GM12878 (cell line): ENCODE results near the gene MAPK9. TPM values are rescaled to one million over a fixed set of nuclear protein-coding genes. Genes with fewer than 3 reads are reported as not detected.

Source experiments
- ATAC-seq: fragments of 200-7000 bp; cut with Tn5 transposase; 3 replicates; pipeline ENCODE4 v1.9.1; 2020; ENCODE audit warnings: mild to moderate bottlenecking, moderate library complexity
- BruUV-seq: library from RNA; stranded (reverse); fragments of 400-500 nt; replicated peaks from 2 replicates; lab custom pipeline; 2021; lab: Mats Ljungman, UMichigan
- CTCF ChIA-PET: fragments of 300-600 bp; sonication (Branson Sonifier 250); formaldehyde crosslinking; extraction: SDS; loops from one replicate; lab custom pipeline; 2021; ENCODE audit warnings: inconsistent platforms; lab: Yijun Ruan, JAX
- POLR2A ChIA-PET: fragments of 350-600 bp; formaldehyde crosslinking; extraction: SDS; loops from one replicate; lab custom pipeline; 2021; ENCODE audit warnings: inconsistent platforms; lab: Charles Lee
- RAD21 ChIA-PET: fragments of 300-600 bp; sonication (Branson Sonifier 250); formaldehyde crosslinking; loops from one replicate; lab custom pipeline; 2023; ENCODE audit warnings: antibody characterized with exemption; ENCODE audit not compliant: unreplicated experiment; lab: Charles Lee
- SMC1A ChIA-PET: fragments of 300-600 bp; sonication (Branson Sonifier 250); formaldehyde crosslinking; loops from one replicate; lab custom pipeline; 2023; ENCODE audit not compliant: unreplicated experiment, uncharacterized antibody; lab: Charles Lee
- DNase-seq: peaks from one replicate; pipeline ENCODE4 v3.0.0-alpha.2; 2011; ENCODE audit warnings: low read depth, low spot score
- FAIRE-seq: peaks from 3 replicates; lab custom pipeline; 2011; peaks lifted over from hg19 to GRCh38; lab: Jason Lieb, UNC
- H2AFZ ChIP-seq: 2 replicates; pipeline ENCODE4 v1.6.0; 2011; ENCODE audit warnings: low read depth, low read length, control low read depth; ENCODE audit not compliant: control insufficient read depth
- H3K27ac ChIP-seq: 2 replicates; pipeline ENCODE4 v1.5.1; 2011; ENCODE audit warnings: control low read depth; ENCODE audit not compliant: control insufficient read depth, insufficient read depth
- H3K27me3 ChIP-seq, 2 experiments: replicated peaks in 1 of 2; 2 replicates each; pipeline versions ENCODE4 v1.6.0 to v1.6.1; 2011; ENCODE audit warnings: low read length in 1 of 2; ENCODE audit not compliant: control insufficient read depth in 2 of 2, insufficient read depth in 2 of 2
- H3K36me3 ChIP-seq, 2 experiments: 2 replicates each; pipeline ENCODE4 v1.5.1; 2011; ENCODE audit warnings: low read length in 1 of 2; ENCODE audit not compliant: control insufficient read depth in 2 of 2, insufficient read depth in 2 of 2
- H3K4me1 ChIP-seq: 2 replicates; pipeline ENCODE4 v1.6.1; 2011; ENCODE audit warnings: mild to moderate bottlenecking, low read length, moderate library complexity, mixed read lengths; ENCODE audit not compliant: control insufficient read depth, insufficient read depth
- H3K4me2 ChIP-seq: 2 replicates; pipeline ENCODE4 v1.6.0; 2011; ENCODE audit warnings: control low read depth; ENCODE audit not compliant: control insufficient read depth, insufficient read depth
- H3K4me3 ChIP-seq: fragments of 200-600 bp; sonication (generic); 2 replicates; pipeline ENCODE4 v1.5.1; 2016
- H3K79me2 ChIP-seq: 2 replicates; pipeline ENCODE4 v1.6.0; 2011; ENCODE audit warnings: low read length; ENCODE audit not compliant: control insufficient read depth, insufficient read depth
- H3K9ac ChIP-seq: 2 replicates; pipeline ENCODE4 v1.8.0; 2011; ENCODE audit warnings: low read length, control low read depth, mixed read lengths; ENCODE audit not compliant: control insufficient read depth, insufficient read depth
- H3K9me3 ChIP-seq: replicated peaks from 3 replicates; pipeline ENCODE4 v1.5.1; 2011; ENCODE audit warnings: mild to moderate bottlenecking, low read length; ENCODE audit not compliant: control insufficient read depth, insufficient read depth
- H4K20me1 ChIP-seq: 2 replicates; pipeline ENCODE4 v1.6.0; 2011; ENCODE audit not compliant: control insufficient read depth, insufficient read depth
- ASH2L ChIP-seq: fragments of 300-600, 200-600 bp; sonication (generic); IDR thresholded peaks from 2 replicates; pipeline ENCODE4 v1.6.1; 2017; ENCODE audit warnings: low read depth, mild to moderate bottlenecking, borderline replicate concordance
- CBX3 ChIP-seq: fragments of 200-600 bp; sonication (generic); IDR thresholded peaks from 2 replicates; pipeline ENCODE4 v1.6.1; 2016; ENCODE audit warnings: low read depth, borderline replicate concordance
- CBX5 ChIP-seq: sonication (generic); IDR thresholded peaks from 2 replicates; pipeline ENCODE4 v1.6.1; 2016; ENCODE audit warnings: low read depth, moderate library complexity, mild to moderate bottlenecking, inconsistent platforms
- E2F4 ChIP-seq: IDR thresholded peaks from 2 replicates; pipeline ENCODE4 v1.6.1; 2012; ENCODE audit warnings: low read depth, low read length, improper control_type of control experiment
- FOXM1 ChIP-seq: IDR thresholded peaks from 2 replicates; pipeline ENCODE4 v1.6.1; 2012; ENCODE audit warnings: low read depth, mild to moderate bottlenecking, inconsistent platforms, low read length, moderate library complexity
- IRF4 ChIP-seq: IDR thresholded peaks from 2 replicates; pipeline ENCODE4 v1.6.1; 2011; ENCODE audit warnings: low read depth, low read length
- MXI1 ChIP-seq: fragments of 150-350 bp; IDR thresholded peaks from 2 replicates; pipeline ENCODE4 v1.6.1; 2011; ENCODE audit warnings: low read depth, mild to moderate bottlenecking, inconsistent platforms, low read length, improper control_type of control experiment
- POLR2AphosphoS5 ChIP-seq: IDR thresholded peaks from 2 replicates; pipeline ENCODE4 v1.6.1; 2011; ENCODE audit warnings: mild to moderate bottlenecking, low read length, inconsistent platforms
- PRDM15 ChIP-seq: fragments of 450-650 bp; formaldehyde crosslinking; IDR thresholded peaks from 2 replicates; pipeline ENCODE4 v1.4.0; 2020; ENCODE audit warnings: mild to moderate bottlenecking, moderate library complexity
- RB1 ChIP-seq: fragments of 450-650 bp; formaldehyde crosslinking; IDR thresholded peaks from 2 replicates; pipeline ENCODE4 v1.6.1; 2017; ENCODE audit warnings: mild to moderate bottlenecking, borderline replicate concordance
- ZBTB4 ChIP-seq: fragments of 450-650 bp; formaldehyde crosslinking; IDR thresholded peaks from 2 replicates; pipeline ENCODE4 v1.4.0; 2022; ENCODE audit warnings: mild to moderate bottlenecking, moderate library complexity
- WGBS: methylation state at CpG from one replicate; pipeline ENCODE4 v1.1.6; 2016; ENCODE audit warnings: low lambda C conversion rate; ENCODE audit not compliant: insufficient replicate concordance, insufficient coverage; ENCODE audit errors: missing lambda C conversion rate; 5-methylcytosine and 5-hydroxymethylcytosine counted together
- in situ Hi-C: fragments of 300-500 bp; cut with MboI; formaldehyde crosslinking; loops from 9 replicates; pipeline ENCODE4 v1.14.3; 2018; ENCODE audit warnings: mixed read lengths
- intact Hi-C: fragments of 100-400 bp; cut with micrococcal nuclease; formaldehyde crosslinking; loops from one replicate; pipeline ENCODE4 v1.14.2; 2022; ENCODE audit not compliant: unreplicated experiment
- polyA plus RNA-seq, 11 experiments: library from polyadenylated mRNA; depleted of rRNA in 4 of 11; unstranded in 6 of 11; stranded (reverse) in 5 of 11; fragments of >200 nt; fragmentation: Nextera tagmentation in 4 of 11; fragmentation: Illumina TruSeq in 1 of 11; extraction: Ambion mirVana in 4 of 11; extraction: Trizol in 1 of 11; gene quantifications; 1 replicate in 1 of 11; 2 replicates in 10 of 11; pipeline versions ENCODE4 v1.2.1 to v1.2.3, GENCODE V29; 2011 to 2016; ENCODE audit warnings: inconsistent platforms in 2 of 11, missing spikeins in 2 of 11, low read depth in 1 of 11
- total RNA-seq, 4 experiments: library from RNA; depleted of rRNA in 3 of 4; stranded (reverse); fragments of >200 nt in 3 of 4; fragmentation: Illumina TruSeq in 1 of 4; extraction: Trizol in 1 of 4; gene quantifications; 2 replicates each; pipeline versions ENCODE4 v1.2.1 to v1.2.3, GENCODE V29; 2013 to 2021
- TF ChIP-seq, protein P1 (sequence below): IDR thresholded peaks from 2 replicates; pipeline ENCODE4 v1.6.1; 2011; ENCODE audit warnings: low read depth, mild to moderate bottlenecking, low read length, moderate library complexity, borderline replicate concordance; ENCODE audit errors: extremely low read depth

MAPK9 gene
- total and polyA plus RNA-seq, 10 of the 15 experiments (the other 5 are each of a cell fraction or from before 2014, with no cell fraction given) = 2.1 to 52.9 (median 21.7) TPM

GRCh38 chr5:180207593-180207992 lies 84.3 kb downstream of the MAPK9 start:
- FAIRE-seq = no peak

More at GRCh38 chr5:180207593-180207992, 84.3 kb downstream of the MAPK9 start:
- Histone ChIP-seq H3K9me3 (no peaks in the 10 kb centered on the region; the same call in 2 of the 3 replicates), H3K4me2 (no peak overlapping the region), H3K27me3 (peaks cover 0 to 5% of the 10 kb centered on the region in 2 experiments; a peak in 2 of 4 replicates), H2AFZ (no peak overlapping the region), H3K79me2 (no peaks in the 10 kb centered on the region), H3K27ac (no peak overlapping the region), H4K20me1 (no peaks in the 10 kb centered on the region), H3K4me1 (no peaks in the 10 kb centered on the region), H3K9ac (no peak overlapping the region)
- ATAC-seq = no peak
- WGBS = 70% methylated on average over 24 of the region's 25 CpGs
- ChIA-PET POLR2A (no interaction called here), SMC1A (no interaction called here), RAD21 (no interaction called here), CTCF (interaction anchor here (1.3 kb wide), 3 partner anchors 83 to 264 kb away, joined by 3 to 4 read pairs (median 3); no protein-coding TSS in a partner anchor)
- in situ Hi-C loops (no loop called here), intact Hi-C loops (no loop called here)
- no peak for TF ChIP-seq CBX3
- no peak for TF ChIP-seq RB1
- TF ChIP-seq ASH2L = no peak
- TF ChIP-seq E2F4 = no peak
- no peak for TF ChIP-seq CBX5
- TF ChIP-seq IRF4 = no peak
- TF ChIP-seq MXI1 = no peak
- TF ChIP-seq FOXM1 = no peak
- no peak for TF ChIP-seq POLR2AphosphoS5
- TF ChIP-seq ZBTB4 = no peak
- TF ChIP-seq, protein P1, sequence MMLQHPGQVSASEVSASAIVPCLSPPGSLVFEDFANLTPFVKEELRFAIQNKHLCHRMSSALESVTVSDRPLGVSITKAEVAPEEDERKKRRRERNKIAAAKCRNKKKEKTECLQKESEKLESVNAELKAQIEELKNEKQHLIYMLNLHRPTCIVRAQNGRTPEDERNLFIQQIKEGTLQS = no peak
- TF ChIP-seq PRDM15 (CRISPR knock-in tag) = no peak
- TF ChIP-seq, all 136 proteins: peak for 0
- Histone ChIP-seq H3K4me3 (no peak overlapping the region), H3K36me3 (no peaks in the 10 kb centered on the region)
- no TSS peak for BruUV-seq
- DNase-seq = no peak
